ENCODE measurements around the gene SLC26A2.

Gene SLC26A2

GRCh38 chr5:149959406-149960236 lies 937 bp upstream of the SLC26A2 start:
- DNase-seq = no peak
- Histone ChIP-seq H3K27me3 (no peaks in the 10 kb centered on the region), H3K27ac (peak overlapping the region; percentile 87 to 96), H3K36me3 (no peaks in the 10 kb centered on the region), H3K9me3 (no peaks in the 10 kb centered on the region), H3K4me3 (peak overlapping the region; percentile 68 to 81), H3K4me1 (peaks cover 0 to 27% (median 11%) of the 10 kb centered on the region in 4 donors)
- intact Hi-C loops (cut with DNase I; ENCODE audit: low total_unique reads) = loop anchor here (5.0 kb wide), 1 partner anchor 122 kb away; no protein-coding TSS in a partner anchor
- peak; percentile 36 to 42 for TF ChIP-seq CTCF (IDR thresholded peaks at IDR 0.05)

DNA sequence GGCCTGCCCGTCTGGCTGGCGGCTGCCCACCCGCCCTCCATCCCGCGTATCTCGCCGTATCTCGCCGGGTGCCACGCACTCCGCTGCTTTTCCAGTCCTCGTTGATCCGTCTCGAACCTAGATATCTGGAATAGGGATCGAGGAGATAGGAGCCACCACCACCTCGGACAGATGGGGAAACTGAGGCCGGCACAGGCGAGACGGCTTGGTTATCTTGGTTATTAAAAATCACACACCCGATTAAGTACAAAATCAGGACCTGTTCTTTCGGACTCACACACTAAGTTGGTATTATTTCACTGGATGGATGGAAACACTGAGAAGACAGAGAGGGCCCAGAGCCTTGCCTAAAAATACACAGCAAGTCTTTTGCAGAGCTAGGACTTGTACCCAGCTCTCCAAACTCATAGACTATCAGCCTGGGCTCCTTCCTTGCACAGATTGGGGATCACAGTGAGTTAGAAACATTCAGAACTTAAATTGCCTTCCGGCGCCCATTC lies 678 bp downstream of the SLC26A2 start:
- Histone ChIP-seq H3K4me1 (peaks cover 0 to 27% (median 11%) of the 10 kb centered on the region in 4 donors), H3K4me3 (peak overlapping the region; percentile 68 to 81), H3K36me3 (no peaks in the 10 kb centered on the region), H3K27me3 (no peaks in the 10 kb centered on the region), H3K27ac (peak overlapping the region; percentile 87 to 96), H3K9me3 (no peaks in the 10 kb centered on the region)
- DNase-seq = no peak
- no peak for TF ChIP-seq CTCF (IDR thresholded peaks at IDR 0.05)
- intact Hi-C loops (cut with DNase I; ENCODE audit: low total_unique reads) = loop anchor here (5.0 kb wide), 1 partner anchor 124 kb away; no protein-coding TSS in a partner anchor

- TF ChIP-seq CTCF (IDR thresholded peaks at IDR 0.05) = peak; percentile 39 to 50
- Histone ChIP-seq H3K4me1 (peaks cover 0 to 27% (median 11%) of the 10 kb centered on the region in 4 donors), H3K27me3 (no peaks in the 10 kb centered on the region), H3K36me3 (no peaks in the 10 kb centered on the region), H3K27ac (peak overlapping the region in 1 of 2 donors; percentile 96), H3K9me3 (no peaks in the 10 kb centered on the region), H3K4me3 (peak overlapping the region in 1 of 2 donors; percentile 81)
- intact Hi-C loops (cut with DNase I; ENCODE audit: low total_unique reads) = loop anchor here (5.0 kb wide), 1 partner anchor 125 kb away; no protein-coding TSS in a partner anchor
- no peak for DNase-seq
Measured at GRCh38 chr5:149961957-149962409, 1.4 kb downstream of the SLC26A2 start.

GRCh38 chr5:149962601-149963300 lies 2.2 kb downstream of the SLC26A2 start:
- no peaks in the 10 kb centered on the region for H3K9me3 ChIP-seq
- no peak for DNase-seq
- no peak overlapping the region for H3K4me3 ChIP-seq
- H3K27ac ChIP-seq = no peak overlapping the region
- no peaks in the 10 kb centered on the region for H3K27me3 ChIP-seq
- TF ChIP-seq CTCF (IDR thresholded peaks at IDR 0.05) = no peak
- intact Hi-C loops (cut with DNase I; ENCODE audit: low total_unique reads) = loop anchor here (5.0 kb wide), 1 partner anchor 125 kb away; no protein-coding TSS in a partner anchor
- H3K36me3 ChIP-seq = no peaks in the 10 kb centered on the region
- H3K4me1 ChIP-seq = peaks cover 0 to 27% (median 11%) of the 10 kb centered on the region in 4 donors

- Histone ChIP-seq H3K27ac (no peak overlapping the region), H3K4me3 (no peak overlapping the region)
Measured at GRCh38 chr5:149963729-149964128, 3.2 kb downstream of the SLC26A2 start.

More at GRCh38 chr5:149963729-149964128, 3.2 kb downstream of the SLC26A2 start:
- H3K9me3 ChIP-seq = no peaks in the 10 kb centered on the region
- intact Hi-C loops (cut with DNase I; ENCODE audit: low total_unique reads) = loop anchor here (5.0 kb wide), 1 partner anchor 126 kb away; no protein-coding TSS in a partner anchor
- DNase-seq = no peak
- H3K36me3 ChIP-seq = no peaks in the 10 kb centered on the region
- TF ChIP-seq CTCF (IDR thresholded peaks at IDR 0.05) = no peak
- no peaks in the 10 kb centered on the region for H3K27me3 ChIP-seq
- peaks cover 0 to 27% (median 11%) of the 10 kb centered on the region in 4 donors for H3K4me1 ChIP-seq
